Breast epithelium (tissue), 3 donors: ENCODE measurements around the gene CNIH1.
"Not testable (repeated sequence)": the region's sequence is repeated elsewhere in the genome, so short reads cannot be mapped to it uniquely, and the experiment has no call there.

Experiments used
- CTCF ChIP-seq, 3 donors: fragments of 450-650 bp; IDR thresholded peaks; one replicate each; pipeline ENCODE4 v1.5.1; 2016 to 2017; ENCODE audit warnings: antibody characterized with exemption in 3 of 3, mild to moderate bottlenecking in 3 of 3, moderate library complexity in 3 of 3
- POLR2A ChIP-seq: fragments of 450-650 bp; IDR thresholded peaks from one replicate; pipeline ENCODE4 v1.6.1; 2016; ENCODE audit warnings: antibody characterized with exemption, mild to moderate bottlenecking, moderate library complexity
- POLR2AphosphoS5 ChIP-seq, 3 donors: sonication (generic); formaldehyde crosslinking; IDR thresholded peaks; one replicate each; pipeline ENCODE4 v1.6.1; 2017; ENCODE audit warnings: antibody characterized with exemption in 3 of 3

GRCh38 chr14:54403401-54404005 is 37.7 kb downstream of the CNIH1 start:
- not testable (repeated sequence) for TF ChIP-seq CTCF (IDR thresholded peaks at IDR 0.05); POLR2AphosphoS5 (IDR thresholded peaks at IDR 0.05); POLR2A
